Renal cortex interstitium (tissue), 11 donors: ENCODE measurements around the gene PRSS16. TPM values are rescaled to one million over a fixed set of nuclear protein-coding genes. Genes with fewer than 3 reads are reported as not detected.
"Not testable (repeated sequence)": the region's sequence is repeated elsewhere in the genome, so short reads cannot be mapped to it uniquely, and the experiment has no call there.

Experiments used
- DNase-seq, 11 donors: peaks; one replicate each; pipeline ENCODE4 v3.0.0-alpha.2; 2013; ENCODE audit warnings: low read depth in 9 of 11, low spot score in 4 of 11; ENCODE audit errors: extremely low read depth in 1 of 11
- polyA plus RNA-seq, 3 donors: library from polyadenylated mRNA; unstranded; fragments of 120-200 nt; gene quantifications; one replicate each; pipeline ENCODE4 v1.2.1, GENCODE V29; 2013; ENCODE audit not compliant: insufficient read length in 3 of 3

The PRSS16 gene
- polyA plus RNA-seq, 3 donors: 0.45 to 0.67 (median 0.49) TPM

- no peak for DNase-seq
Observed at GRCh38 chr6:27238010-27238983, 9.2 kb upstream of the PRSS16 start.

GRCh38 chr6:27239258-27239657 is 8.2 kb upstream of the PRSS16 start:
- DNase-seq: no peak

- no peak for DNase-seq
Observed at GRCh38 chr6:27241443-27241842, 6.1 kb upstream of the PRSS16 start.

- no peak for DNase-seq
Observed at GRCh38 chr6:27242589-27243265, 4.8 kb upstream of the PRSS16 start.

DNA sequence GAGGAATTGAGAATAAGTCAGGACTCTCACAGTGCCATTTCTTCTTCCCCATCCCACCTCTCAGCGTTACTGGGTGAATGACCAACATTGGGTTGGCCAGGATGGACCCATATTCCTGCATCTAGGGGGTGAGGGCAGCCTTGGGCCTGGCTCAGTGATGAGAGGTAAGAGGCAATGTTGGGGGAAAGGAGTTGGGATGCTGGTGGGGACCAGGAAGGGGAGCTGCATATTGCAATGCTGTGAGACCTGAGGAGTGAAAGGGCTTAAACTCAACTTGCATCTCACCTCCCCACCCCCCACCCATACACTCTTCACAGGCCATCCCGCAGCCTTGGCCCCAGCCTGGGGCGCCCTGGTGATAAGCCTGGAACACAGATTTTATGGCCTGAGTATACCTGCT is 1.3 kb downstream of the PRSS16 start:
- DNase-seq: no peak

DNA sequence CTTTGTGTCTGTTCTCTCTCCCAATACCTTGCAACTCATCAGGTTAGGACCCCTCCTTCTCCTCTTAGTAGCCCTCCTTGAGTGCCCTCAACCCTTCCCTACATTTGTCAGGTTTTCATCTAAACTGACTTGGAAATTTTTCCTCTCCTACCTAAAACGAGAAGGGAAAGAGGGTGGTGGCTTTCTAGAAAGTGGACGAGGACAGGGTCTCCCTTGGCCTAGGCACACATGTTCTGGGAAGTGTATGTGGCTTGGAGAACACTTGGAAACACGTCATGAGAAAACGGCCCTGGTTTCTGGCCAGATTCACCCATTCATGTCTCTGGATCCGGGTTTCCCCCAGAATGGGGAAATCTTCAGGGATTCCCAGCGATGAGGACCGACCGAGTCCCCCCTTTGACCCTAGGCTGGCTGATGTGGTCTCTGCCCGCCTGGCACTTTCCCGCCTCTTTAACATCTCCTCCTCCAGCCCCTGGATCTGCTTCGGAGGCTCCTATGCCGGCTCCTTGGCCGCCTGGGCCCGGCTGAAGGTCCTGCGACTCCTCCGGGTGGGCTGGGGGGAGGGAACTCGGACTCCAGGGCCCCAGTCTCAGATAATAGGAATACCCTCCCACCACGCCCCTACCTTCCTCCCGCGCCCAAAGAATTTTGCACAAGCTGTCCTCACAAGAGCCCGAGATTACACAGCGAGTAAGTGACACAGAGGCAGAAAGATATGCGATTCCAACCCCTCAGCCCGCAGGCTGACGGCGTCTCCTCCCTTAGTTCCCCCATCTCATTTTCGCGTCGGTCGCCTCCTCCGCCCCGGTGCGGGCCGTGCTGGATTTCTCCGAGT is 3.0 kb downstream of the PRSS16 start:
- no peak for DNase-seq

DNA sequence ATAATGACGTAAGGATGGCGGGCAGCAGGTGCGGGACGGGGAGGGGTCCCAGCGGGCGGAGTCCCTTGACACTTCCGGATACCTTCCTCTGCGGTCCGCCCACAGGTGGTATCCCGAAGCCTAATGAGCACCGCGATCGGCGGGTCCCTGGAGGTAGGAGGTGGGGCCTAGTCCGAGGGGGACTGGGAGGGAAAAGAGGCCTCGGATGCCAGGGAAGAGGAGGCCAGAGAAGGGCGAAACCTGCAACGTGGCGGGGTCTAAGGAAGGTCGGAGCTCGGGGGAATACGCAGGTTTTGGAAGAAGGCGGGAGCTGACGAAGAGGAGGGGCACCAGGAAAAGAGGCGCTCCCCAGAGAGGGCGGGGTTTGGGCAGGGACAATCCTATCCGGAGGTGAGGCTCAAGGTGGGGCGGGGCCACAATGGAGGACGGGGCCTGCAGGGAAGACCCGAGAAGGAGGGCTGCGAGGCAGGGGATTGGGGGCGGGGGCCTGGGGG is 3.7 kb downstream of the PRSS16 start:
- peak in 1 of 11 donors; percentile 35 for DNase-seq

DNA sequence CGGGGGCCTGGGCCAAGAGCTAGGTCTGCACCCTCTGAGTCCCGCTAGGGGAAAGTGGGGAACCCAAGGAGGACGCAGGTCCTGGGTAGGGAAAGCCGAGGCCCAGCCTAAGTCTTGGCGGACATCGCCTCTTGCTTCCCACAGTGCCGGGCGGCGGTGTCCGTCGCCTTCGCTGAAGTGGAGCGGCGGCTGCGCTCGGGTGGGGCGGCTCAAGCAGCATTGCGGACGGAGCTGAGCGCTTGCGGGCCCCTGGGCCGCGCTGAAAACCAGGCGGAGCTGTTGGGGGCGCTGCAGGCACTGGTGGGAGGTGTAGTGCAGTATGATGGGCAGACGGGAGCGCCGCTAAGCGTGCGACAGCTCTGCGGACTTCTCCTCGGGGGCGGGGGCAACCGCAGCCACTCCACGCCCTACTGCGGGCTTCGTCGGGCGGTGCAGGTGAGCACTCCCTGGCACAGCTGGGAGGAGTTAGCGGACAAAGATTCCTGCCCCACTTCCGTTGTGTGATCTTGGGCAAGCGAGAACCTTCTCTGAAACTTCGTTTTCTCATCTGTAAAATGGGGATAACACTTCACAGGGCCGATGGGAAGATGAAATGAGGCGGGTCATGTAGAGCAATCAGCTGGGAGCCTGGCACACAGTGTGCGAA is 4.2 kb downstream of the PRSS16 start:
- DNase-seq: peak in 1 of 11 donors; percentile 39

DNA sequence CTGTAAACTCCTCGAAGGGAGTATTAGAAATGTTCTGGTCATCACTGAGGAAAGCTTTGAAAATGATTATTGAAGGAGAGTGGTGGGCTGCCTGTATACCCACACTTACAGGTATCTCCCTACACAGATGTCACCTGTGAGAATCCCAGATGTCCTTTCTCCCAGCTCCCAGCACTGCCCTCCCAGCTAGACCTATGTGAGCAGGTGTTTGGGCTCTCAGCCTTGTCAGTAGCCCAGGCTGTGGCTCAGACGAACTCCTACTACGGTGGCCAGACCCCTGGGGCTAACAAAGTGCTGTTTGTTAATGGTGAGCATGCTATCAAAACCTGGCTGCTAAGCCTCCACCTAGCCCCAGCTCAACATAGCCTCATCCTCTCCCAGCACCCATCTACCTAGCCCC is 7.1 kb downstream of the PRSS16 start:
- no peak for DNase-seq

DNA sequence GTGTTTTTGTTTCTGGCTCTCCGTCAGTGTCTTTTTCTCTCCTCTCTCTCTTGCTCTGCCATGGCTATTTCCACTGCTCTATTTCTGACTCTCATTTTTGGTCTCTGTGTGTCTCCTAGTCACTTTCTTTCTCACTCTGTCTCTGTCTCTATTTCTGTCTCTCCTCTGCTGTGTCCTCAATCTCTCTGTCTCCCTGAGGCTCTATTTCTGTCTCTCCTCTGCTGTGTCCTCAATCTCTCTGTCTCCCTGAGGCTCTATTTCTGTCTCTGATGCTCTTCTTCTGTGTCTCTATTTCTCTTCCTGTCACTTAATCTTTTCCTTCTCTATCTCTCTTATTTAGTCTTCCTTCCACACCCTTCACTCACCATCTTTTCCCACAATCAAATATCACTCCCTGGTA is 8.4 kb downstream of the PRSS16 start:
- DNase-seq: no peak

- DNase-seq: no peak
Observed at GRCh38 chr6:27260369-27260768, 12.9 kb downstream of the PRSS16 start.

GRCh38 chr6:27260836-27261375 is 13.4 kb downstream of the PRSS16 start:
- no peak for DNase-seq

GRCh38 chr6:27263886-27264285 is 16.4 kb downstream of the PRSS16 start:
- no peak for DNase-seq

DNA sequence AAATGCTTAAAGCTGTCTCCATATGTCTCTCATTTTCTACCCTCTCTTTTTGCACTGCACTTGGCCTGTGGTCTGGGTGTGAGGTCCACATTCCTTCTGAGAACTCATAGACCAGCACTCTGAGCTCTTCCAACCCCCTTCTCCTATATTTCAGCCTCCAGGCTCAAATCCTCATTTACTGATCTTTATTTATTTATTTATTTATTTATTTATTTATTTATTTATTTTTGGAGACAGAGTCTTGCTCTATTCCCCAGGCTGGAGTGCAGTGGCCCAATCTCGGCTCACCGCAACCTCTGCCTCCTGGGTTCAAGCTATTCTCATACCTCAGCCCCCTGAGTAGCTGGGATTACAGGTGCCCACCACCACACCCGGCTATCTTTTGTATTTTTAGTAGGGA is 19.5 kb downstream of the PRSS16 start:
- DNase-seq: not testable (repeated sequence)

DNA sequence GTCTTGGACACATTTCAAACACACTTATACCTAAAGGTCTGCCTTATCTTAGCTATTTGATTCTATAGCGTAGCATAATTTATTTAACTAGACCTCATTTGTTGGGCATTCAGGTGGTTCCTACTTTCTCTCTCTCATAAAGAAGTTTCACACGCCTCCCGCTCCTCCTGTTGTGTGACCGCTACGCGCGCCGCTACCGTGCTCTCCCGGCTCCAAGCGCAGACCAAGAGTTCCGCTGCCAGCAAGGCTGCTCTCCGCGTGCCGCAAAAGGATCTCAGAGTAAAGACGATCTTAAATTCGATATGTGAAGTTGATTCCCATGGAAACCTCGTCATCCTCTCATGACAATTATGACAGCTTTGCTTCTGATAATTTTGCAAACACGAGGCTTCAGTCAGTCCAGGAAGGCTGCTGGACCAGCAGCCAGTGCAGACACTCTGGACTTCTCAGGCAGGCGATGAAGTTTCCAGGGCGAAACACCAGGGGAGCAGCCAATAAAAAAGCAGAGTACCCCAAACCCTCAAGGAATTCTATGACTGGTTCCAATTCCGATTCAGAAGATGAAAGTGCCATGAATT is 20.4 kb downstream of the PRSS16 start:
- DNase-seq: no peak

GRCh38 chr6:27268803-27269202 is 21.3 kb downstream of the PRSS16 start:
- no peak for DNase-seq

GRCh38 chr6:27273783-27274182 is 26.3 kb downstream of the PRSS16 start:
- no peak for DNase-seq
